NOMO-1 treated with DMSO at 0.1 percent for 48 hours (cell line): ENCODE measurements around the gene MMP24.
"Not testable (repeated sequence)": the region's sequence is repeated elsewhere in the genome, so short reads cannot be mapped to it uniquely, and the experiment has no call there.

Source experiments
- DNase-seq: peaks from one replicate; lab custom pipeline; 2025; ENCODE audit not compliant: unreplicated experiment; lab: John Stamatoyannopoulos, UW

Gene MMP24

DNA sequence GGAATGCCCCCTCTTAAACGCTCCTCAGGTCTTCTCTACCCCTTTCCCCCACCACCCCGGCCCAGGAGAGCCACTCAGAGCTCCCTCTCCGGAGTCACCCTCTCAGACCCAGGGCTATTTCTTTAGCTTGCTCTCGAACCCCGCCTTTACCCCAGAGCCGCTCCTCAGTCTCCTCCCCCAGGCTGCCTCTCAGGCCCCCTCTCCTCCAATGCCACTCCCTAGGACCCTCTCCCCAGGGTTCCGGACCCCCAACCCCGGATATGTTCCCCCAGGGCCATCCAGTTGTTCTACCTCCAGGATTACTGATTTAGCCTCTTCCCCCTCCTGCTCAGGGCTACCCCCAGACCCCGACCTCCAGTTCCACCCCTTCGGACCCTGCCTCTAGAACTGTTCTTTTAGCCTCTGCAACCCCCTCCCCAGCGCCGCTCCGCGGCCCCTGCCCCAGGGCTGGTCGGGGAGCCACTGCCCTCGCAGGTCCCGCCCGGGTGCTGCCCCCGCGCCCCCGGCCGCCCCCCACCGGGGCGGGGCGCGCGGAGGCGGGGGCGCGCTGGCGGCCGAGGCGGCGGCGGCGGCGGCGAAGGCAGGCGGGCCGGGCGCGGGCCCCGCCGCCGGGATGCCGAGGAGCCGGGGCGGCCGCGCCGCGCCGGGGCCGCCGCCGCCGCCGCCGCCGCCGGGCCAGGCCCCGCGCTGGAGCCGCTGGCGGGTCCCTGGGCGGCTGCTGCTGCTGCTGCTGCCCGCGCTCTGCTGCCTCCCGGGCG lies at the start of gene MMP24:
TSS of gene MMP24 (plus strand) at position 565 of the 758 bp plus-strand sequence. CDS start at position 614, 49 bp downstream.
- DNase-seq: no peak

DNA sequence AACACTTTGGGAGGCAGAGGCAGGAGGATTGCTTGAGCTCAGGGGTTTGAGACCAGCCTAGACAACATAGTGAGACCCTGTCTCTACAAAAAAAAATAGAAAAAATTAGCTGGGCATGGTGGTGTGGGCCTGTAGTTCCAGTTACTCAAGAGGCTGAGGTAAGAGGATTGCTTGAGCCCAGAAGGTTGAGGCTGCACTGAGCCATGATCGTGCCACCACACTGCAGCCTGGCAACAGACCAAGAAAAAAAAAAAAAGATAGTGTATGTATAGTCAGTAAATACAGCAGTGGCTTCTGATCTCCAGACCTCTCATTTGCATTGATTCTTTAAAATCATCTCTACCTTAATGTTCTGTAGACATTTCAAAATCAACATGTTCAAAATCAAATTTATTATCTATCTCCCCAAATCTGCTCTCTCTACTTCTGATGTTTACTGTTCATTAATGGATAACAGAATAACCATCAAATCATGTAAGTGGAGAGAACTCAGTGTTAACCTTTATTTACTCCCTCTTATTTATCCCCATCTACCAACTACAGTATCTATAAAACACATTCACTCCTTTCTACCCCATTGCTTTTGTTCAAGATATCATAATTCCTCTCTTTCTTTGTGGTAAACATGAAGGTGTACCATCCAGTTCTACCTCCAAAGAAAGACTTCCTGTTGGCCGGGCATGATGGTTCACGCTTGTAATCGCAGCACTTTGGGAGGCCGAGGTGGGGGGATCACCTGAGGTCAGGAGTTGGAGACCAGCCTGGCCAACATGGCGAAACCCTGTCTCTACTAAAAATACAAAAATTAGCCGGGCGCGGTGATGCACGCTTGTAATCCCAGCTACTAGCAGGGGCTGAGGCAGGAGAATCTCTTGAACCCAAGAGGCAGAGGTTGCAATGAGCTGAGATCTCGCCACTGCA lies 46.9 kb upstream of the MMP24 start:
- no peak for DNase-seq

DNA sequence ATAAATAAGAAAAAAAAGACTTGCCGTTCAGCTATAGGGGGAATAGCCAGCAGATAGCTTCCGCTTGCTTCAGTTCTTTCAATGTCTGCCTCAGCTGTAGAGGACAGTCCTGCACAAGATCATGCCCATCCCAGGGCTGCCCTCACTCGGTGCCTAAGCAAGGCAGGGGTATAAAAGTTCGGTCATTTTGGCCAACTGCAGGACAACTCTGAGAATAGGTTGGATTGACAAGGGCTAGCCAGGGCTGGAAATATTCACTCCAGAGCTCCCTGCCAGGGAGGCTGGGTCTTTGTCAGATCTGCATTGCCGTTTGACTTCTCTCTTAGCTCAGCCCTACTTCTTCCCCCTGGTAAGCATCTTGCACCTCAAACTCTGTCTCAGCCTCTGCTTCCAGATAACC lies 46.2 kb upstream of the MMP24 start:
- no peak for DNase-seq

DNA sequence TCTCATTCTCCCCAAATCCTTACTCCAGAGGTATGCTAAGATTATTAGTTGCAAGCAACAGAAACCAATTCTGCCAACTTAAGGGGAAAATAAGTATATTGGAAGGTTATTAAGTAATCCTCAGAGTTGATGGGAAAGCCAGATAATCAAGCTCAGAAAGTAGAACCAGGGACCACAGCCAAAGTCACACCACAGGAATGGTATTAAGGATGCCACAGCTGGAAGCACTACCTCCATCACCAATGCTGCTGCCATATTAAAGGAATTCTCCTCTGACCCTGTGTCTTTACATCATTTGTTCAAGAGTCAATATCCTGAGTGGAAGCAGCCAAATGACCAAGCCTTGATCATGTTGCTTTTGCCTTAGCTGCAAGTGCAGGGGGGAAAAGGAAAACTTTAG lies 44.8 kb upstream of the MMP24 start:
- no peak for DNase-seq

DNA sequence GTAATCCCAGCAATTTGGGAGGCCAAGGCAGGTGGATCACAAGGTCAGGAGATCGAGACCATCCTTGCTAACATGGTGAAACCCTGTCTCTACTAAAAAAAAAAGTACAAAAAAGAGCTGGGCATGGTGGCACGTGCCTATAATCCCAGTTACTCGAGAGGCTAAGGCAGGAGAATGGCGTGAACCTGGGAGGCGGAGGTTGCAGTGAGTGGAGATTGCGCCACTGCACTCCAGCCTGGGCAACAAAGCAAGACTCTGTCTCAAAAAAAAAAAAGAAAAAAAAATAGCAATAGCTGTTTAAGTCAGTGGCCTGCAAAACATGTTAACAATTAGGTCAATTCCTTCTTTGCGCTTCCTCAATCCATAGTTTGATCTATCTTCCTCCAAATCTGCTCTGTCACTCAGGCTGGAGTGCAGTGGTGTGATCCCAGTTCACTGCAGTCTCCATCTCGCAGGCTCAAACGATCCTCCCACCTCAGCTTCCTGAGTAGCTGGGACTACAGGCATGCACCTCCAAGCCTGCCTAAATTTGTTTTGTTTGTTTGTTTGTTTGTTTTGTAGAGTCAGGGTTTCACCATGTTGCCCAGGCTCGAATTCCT lies 39.7 kb upstream of the MMP24 start:
- not testable (repeated sequence) for DNase-seq

DNA sequence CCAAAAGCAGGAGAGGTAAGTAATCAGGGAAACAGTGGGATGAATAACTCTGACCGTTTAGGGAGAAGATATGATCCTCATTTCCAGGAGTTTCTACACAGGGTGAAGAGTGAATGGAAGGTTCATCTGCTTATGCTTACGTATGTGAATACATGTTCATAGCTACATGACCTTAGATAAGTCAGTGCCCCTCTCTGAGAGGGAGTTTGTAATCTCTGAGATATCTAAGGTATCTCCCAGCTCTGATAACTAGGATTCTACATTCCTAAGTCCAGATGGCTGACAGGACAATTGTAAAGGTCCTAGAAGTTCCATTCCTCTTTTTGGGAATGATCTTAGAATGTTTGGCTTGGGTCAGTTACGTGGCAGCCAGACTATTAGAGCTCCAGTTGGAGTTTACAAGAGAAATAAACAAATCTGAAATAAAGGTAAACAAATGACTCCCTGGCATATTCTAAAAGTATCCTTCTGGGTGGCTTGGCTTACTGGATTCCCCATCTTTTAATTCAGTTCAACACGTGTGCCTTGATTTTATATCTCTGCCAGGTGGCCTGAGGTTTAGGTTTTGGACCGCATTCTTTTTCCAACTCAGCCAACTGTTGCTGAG lies 38.8 kb upstream of the MMP24 start:
- DNase-seq: no peak

DNA sequence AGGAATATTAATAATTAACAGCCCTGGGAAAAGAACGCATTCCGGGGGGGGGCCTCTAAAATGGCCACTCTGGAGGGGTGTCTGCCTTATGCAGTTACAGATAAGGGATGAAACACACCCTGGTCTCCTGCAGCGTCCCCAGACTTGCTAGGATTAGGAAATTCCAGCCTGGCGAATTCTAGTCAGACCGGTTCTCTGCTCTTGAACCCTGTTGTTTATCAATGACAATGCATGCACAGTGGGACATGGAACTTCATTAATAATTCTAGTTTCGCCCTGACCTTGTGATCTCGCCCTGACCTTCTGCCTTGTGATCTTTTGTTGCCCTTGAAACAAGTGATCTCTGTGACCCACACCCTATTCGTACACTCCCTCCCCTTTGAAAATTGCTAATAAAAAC lies 37.3 kb upstream of the MMP24 start:
- not testable (repeated sequence) for DNase-seq

DNA sequence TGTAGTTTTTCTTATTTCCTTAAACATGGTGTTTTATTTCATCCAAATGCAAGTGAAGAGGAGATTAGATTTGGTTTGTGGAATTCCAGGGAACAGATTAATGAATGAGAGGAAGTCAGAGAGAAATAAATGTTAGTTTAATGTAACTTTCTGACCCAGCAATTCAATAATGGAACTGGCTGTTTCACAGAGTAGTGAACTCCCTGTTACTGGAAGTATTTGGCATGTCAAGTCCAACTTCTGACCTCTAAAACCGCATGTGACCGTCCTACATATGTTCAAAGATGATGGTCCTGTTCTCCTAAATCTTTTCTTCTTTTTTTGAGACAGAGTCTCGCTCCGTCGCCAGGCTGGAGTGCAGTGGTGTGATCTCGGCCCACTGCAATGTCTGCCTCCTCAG lies 35.9 kb upstream of the MMP24 start:
- DNase-seq: no peak

DNA sequence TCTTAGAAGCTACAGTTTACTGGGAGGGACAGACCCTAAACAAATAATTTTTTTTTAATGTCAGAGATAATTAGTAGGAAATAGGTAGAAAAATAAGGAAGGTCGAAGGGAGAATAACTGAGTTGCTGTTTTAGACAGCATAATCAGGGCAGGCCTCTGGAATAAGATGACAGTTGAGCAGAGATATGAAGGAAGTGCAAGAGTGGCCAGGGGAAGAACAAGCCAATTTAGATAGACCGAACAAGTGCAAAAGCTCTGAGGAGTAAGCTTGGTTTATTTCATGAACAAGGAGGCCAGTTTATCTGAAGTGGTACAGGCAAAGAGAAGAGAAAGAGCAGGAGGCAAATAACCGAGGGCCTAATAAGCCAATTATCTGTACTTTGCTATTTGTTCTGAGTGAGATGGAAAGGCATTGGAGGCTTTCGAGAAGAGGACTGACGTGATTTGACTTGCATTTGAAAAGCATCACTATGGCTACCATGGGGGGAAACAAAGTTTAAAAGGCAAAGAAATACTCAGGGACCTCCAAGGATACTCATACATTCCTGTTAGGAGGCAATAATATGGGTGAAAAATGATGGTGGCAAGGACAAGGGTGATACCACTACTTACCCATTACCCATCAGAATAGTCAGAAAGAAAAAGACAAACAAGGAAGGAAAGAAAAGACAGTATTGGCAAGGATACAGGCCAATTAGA lies 34.9 kb upstream of the MMP24 start:
- no peak for DNase-seq

DNA sequence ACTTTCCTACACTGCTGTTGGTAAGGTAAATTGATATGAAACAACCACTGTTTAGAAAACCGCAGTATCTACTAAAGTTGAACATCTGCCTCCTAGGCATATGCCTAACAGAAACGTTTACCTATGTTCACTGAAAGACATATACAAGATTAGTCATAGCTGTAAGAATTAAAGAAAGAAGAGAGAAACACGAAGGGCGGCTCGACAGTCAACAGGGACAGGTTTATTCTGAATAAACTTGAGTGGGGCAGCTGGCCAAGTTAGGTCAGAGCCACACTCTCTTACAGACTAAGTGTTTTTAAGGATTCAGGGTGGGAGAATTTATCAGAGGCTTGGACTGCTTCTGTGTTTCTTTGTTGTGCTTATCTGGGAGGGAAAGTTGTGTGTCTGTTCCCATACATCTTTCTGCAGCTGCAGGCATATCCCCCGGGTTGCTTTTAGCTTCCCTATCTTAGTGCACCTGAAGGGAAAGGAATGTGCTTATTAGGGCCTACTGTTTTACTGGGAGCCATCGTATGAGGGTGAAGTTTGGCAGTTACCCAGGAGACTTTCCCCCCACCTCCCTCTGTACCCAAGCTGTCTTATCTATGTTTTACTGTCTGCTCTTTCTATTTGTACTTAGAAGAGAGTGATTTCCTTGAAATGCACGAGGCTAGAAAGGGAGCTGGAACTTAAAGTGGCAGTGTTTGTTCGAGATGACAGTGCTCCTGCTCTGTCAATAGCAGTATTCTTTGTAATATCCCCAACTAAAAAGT lies 34.2 kb upstream of the MMP24 start:
- DNase-seq: no peak

DNA sequence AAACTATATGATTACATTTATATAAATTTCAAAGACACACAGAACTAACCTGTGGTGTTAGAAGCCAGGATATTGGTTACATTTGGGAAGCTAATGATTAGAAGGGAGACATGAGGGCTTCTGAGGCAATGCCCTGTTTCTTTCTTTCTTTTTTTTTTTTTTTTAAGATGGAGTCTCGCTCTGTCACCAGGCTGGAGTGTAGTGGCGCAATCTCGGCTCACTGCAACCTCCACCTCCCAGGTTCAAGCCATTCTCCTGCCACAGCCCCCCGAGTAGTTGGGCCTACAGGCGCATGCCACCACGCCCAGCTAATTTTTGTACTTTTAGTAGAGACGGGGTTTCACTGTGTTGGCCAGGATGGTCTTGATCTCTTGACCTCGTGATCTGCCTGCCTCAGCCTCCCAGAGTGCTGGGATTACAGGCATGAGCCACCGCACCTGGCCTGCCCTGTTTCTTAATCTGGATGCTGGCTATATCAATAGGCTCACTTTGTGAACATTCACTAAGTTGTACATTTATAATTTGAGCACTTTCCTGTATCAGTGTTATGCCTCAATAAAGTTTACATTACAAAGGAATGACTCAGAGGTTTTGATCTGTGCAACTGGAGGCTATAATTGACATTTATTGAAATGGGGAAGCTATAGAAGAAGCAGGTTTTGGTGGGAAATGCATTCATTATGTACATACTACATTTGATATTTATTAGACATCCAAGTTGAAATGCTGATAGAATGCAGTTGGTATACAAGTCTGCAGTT lies 33.3 kb upstream of the MMP24 start:
- not testable (repeated sequence) for DNase-seq

DNA sequence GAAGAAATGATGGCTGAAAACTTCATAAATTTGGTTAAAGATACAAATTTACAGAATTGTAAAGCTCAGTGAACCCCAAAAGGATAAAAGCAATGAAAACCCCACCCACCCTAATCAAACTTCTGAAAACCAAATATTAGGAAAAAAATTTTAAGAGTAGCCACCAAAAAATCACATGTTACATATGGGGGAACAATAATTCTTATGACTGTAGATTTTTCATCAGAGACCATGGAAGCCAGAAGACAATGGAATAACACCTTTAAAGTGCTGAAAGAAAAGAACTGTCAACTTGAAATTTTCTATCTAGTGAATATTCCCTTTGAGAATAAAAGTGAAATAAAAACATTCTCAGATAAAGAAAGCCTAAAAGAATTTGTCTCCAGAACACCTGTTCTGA lies 30.2 kb upstream of the MMP24 start:
- DNase-seq: no peak

DNA sequence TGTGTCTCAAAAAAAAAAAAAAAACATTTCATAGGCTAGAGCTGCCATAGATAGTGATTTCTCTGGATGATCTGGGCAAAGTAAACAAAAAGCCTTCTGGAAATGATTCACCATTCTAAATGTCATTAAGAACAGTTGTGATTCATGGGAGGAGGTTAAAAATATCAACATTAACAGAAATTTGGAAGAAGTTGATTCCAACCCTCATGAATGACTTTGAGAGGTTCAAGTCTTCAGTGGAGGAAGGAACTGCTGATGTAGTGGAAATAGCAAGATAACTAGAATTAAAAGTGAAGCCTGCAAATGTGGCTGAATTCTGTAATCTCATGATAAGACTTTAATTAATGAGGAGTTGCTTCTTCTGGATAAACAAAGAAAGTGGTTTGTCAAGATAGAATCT lies 26.8 kb upstream of the MMP24 start:
- DNase-seq: no peak

DNA sequence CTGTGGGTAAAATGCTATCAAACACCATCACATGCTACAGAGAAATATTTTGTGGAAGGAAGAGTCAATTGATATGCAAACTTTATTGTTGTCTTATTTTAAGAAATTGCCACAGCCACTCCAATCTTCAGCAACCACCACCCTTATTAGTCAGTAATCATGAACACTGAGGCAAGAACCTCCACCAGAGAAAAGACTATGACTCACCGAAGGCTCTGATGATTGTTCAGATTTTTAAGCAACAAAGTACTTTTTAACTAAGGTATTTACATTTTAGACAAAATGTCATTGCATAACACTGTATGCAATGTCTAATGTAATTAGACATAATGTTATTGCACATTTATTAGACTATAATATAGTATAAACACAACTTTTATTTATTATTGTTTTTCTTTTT lies 26.2 kb upstream of the MMP24 start:
- no peak for DNase-seq

DNA sequence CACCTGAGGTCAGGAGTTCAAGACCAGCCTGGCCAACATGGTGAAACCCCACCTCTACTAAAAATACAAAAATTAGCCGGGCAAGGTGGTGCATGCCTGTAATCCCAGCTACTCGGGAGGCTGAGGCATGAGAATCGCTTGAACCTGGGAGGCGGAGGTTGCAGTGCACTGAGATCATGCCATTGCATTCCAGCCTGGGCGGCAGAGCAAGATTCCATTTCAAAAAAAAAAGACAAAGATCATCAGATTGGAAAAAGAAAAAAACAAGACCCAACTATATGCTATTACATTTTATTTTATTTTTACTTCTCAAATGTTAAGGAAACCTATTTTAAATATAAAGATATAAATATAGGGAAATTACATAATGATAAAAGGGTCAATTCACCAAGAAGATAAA lies 25.0 kb upstream of the MMP24 start:
- DNase-seq: not testable (repeated sequence)

DNA sequence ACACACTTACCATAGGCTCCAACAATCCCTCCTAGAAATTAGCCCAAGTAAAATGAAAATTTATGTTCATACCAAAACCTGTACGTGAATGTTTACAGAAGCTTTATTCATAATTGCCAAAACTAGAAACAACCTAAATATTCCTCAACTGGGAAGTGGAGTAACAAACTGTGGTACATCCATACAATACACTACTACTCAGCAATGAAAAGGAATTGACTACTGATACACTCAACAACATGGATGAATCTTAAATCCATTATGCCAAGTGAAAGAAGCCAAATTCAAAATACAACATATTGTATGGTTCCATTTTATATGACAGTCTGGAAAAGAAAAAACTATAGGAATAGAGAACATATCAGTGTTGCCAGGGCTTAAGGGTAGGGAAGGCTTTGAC lies 19.7 kb upstream of the MMP24 start:
- DNase-seq: no peak

DNA sequence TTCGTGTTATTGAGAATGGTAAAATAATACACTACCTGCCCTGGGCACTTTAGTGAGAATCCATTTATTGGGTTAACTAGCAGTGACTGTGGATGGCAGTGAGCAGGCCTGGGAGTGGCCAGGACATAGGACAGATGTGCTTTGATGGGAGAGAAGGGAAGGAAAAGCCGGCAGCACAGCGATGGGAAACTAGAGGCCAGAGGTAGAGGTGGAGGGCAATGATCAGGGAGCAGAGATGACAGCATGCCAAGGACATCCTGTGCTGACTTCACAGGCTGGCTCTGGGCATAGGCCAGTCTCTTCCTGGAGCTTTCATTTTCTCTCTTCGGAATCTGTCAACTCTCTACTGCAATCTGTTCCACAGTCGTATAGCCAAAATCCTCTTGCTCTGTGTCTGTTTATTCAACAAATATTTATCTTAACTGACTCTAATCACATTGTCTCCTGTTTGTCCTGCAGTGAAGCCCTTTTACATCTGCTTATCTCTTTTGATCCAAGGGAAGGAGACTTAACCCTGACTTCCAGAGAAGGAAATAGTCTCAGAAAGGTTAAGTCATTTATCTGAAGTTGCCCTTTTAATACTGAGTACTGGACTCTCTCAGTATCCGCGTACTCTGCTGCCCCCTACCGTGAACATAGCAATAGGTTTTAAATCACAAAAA lies 18.4 kb upstream of the MMP24 start:
- peak; percentile 72 for DNase-seq

DNA sequence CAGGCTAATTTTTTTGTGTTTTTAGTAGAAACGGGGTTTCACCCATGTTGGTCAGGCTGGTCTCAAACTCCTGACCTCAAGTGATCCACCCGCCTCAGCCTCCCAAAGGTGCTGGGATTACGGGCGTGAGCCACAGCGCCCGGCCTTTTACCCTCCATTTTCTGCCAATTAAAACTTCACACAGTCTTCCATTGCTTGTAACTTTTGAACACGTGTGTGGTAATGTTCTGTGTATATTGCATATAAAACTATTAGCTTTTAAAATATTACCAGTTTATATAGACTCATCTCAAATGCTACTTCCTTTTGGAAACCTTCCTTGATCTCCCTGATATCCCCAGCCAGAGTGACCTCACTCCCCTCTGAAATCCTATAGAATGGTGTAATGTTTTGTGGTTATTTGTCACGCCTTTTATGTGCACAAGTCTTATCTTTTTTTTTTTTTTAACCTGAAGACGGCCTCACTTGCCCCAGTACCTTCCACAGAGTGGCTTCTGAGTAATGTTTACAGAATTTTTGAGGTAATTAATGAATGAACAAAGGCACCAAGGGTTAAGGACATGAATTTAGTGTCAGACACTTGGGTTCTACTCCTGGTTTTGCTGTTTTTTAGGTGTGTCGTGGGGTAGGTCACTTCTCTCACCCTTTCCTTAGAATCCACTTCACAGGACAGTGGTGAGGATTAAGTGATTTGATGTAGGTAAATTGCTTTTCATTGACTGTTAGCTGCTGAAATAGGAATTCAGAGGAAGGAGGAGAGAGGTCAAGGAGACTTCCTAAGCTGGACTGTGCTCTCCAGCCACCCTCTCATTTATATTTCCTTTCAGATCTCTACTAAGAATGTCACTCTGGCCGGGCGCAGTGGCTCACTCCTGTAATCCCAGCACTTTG lies 11.2 kb upstream of the MMP24 start:
- no peak for DNase-seq
